ENCODE measurements around the gene CXCL9. TPM values are rescaled to one million over a fixed set of nuclear protein-coding genes. Genes with fewer than 3 reads are reported as not detected.
"Not testable (repeated sequence)": the region's sequence is repeated elsewhere in the genome, so short reads cannot be mapped to it uniquely, and the experiment has no call there.

CXCL9 gene
- under 1 TPM in 3 of 4 donors, not detected in 1; 0.11 to 0.17 (median 0.13) TPM for total RNA-seq

- Histone ChIP-seq H3K36me3 (no peaks in the 10 kb centered on the region), H3K9me3 (no peaks in the 10 kb centered on the region), H3K4me1 (peaks cover 4 to 13% (median 10%) of the 10 kb centered on the region in 4 donors), H3K27ac (replicated peaks in 1 of 4) (no peak within 1 kb of the TSS), H3K4me3 (no peak within 1 kb of the TSS), H3K27me3 (no peaks in the 10 kb centered on the region)
- 91% methylated on average over 1 of the region's 1 CpG for WGBS
- TF ChIP-seq POLR2A (IDR thresholded peaks at IDR 0.05; ENCODE audit: low read depth) (no peak), CTCF (IDR thresholded peaks at IDR 0.05) (no peak), POLR2AphosphoS5 (IDR thresholded peaks at IDR 0.05) (no peak), EP300 (IDR thresholded peaks at IDR 0.05) (no peak)
- DNase-seq (ENCODE audit: extremely low spot score): no peak
- intact Hi-C loops (cut with DNase I): no loop called here
These were observed at the start of gene CXCL9 for GRCh38 chr4:76007089-76007862. Gene CXCL9, minus strand, starts transcription at chr4:76007509. Its CDS starts 60 bp downstream, at chr4:76007449.

GRCh38 chr4:76055421-76055820, 48.1 kb upstream of the CXCL9 start:
- Histone ChIP-seq H3K27ac (replicated peaks in 1 of 4) (no peak overlapping the region), H3K9me3 (no peaks in the 10 kb centered on the region), H3K4me1 (no peaks in the 10 kb centered on the region), H3K4me3 (no peak overlapping the region), H3K27me3 (peaks cover 0 to 15% (median 4%) of the 10 kb centered on the region in 4 donors), H3K36me3 (no peaks in the 10 kb centered on the region)
- 55% methylated on average over 2 of the region's 2 CpGs for WGBS
- TF ChIP-seq EP300 (IDR thresholded peaks at IDR 0.05): no peak
- TF ChIP-seq POLR2AphosphoS5 (IDR thresholded peaks at IDR 0.05): no peak
- no peak for TF ChIP-seq CTCF (IDR thresholded peaks at IDR 0.05)
- no peak for TF ChIP-seq POLR2A (IDR thresholded peaks at IDR 0.05; ENCODE audit: low read depth)
- DNase-seq (ENCODE audit: extremely low spot score): no peak
- intact Hi-C loops (cut with DNase I): no loop called here

- Histone ChIP-seq H3K4me3 (no peak overlapping the region), H3K4me1 (no peaks in the 10 kb centered on the region), H3K9me3 (no peaks in the 10 kb centered on the region), H3K27me3 (peaks cover 0 to 15% (median 4%) of the 10 kb centered on the region in 4 donors), H3K27ac (replicated peaks in 1 of 4) (no peak overlapping the region), H3K36me3 (no peaks in the 10 kb centered on the region)
- DNase-seq (ENCODE audit: extremely low spot score): no peak
- 83% methylated on average over 2 of the region's 2 CpGs for WGBS
- TF ChIP-seq POLR2AphosphoS5 (IDR thresholded peaks at IDR 0.05) (no peak), CTCF (IDR thresholded peaks at IDR 0.05) (no peak)
- intact Hi-C loops (cut with DNase I): no loop called here
These were observed 47.7 kb upstream of the CXCL9 start for GRCh38 chr4:76055016-76055415.

GRCh38 chr4:76053730-76054129, 46.4 kb upstream of the CXCL9 start:
- Histone ChIP-seq H3K27ac (replicated peaks in 1 of 4) (no peak overlapping the region), H3K4me1 (no peaks in the 10 kb centered on the region), H3K27me3 (peaks cover 0 to 15% (median 4%) of the 10 kb centered on the region in 4 donors), H3K36me3 (no peaks in the 10 kb centered on the region), H3K9me3 (no peaks in the 10 kb centered on the region), H3K4me3 (no peak overlapping the region)
- TF ChIP-seq POLR2A (IDR thresholded peaks at IDR 0.05; ENCODE audit: low read depth): no peak
- no peak for TF ChIP-seq EP300 (IDR thresholded peaks at IDR 0.05)
- TF ChIP-seq CTCF (IDR thresholded peaks at IDR 0.05): no peak
- TF ChIP-seq POLR2AphosphoS5 (IDR thresholded peaks at IDR 0.05): no peak
- WGBS: 29% methylated on average over 4 of the region's 4 CpGs
- intact Hi-C loops (cut with DNase I): no loop called here
- DNase-seq (ENCODE audit: extremely low spot score): no peak

GRCh38 chr4:76050560-76051050, 43.3 kb upstream of the CXCL9 start:
- H3K9me3 ChIP-seq; DNase-seq (ENCODE audit: extremely low spot score); H3K27ac ChIP-seq (replicated peaks in 1 of 4); intact Hi-C loops (cut with DNase I); H3K4me3 ChIP-seq; H3K4me1 ChIP-seq; H3K36me3 ChIP-seq: not testable (repeated sequence)
- 96% methylated on average over 7 of the region's 27 CpGs for WGBS
- peaks cover 0 to 11% (median 4%) of the 10 kb centered on the region in 4 donors for H3K27me3 ChIP-seq

- DNase-seq (ENCODE audit: extremely low spot score); H3K36me3 ChIP-seq; H3K4me3 ChIP-seq; H3K27ac ChIP-seq (replicated peaks in 1 of 4); intact Hi-C loops (cut with DNase I); H3K4me1 ChIP-seq; H3K9me3 ChIP-seq: not testable (repeated sequence)
- WGBS: 93% methylated on average over 13 of the region's 17 CpGs
- H3K27me3 ChIP-seq: peaks cover 0 to 11% (median 2%) of the 10 kb centered on the region in 4 donors
These were observed 42.6 kb upstream of the CXCL9 start for GRCh38 chr4:76049860-76050416.

GRCh38 chr4:76044686-76045085, 37.4 kb upstream of the CXCL9 start:
- 85% methylated on average over 4 of the region's 4 CpGs for WGBS
- H3K9me3 ChIP-seq; H3K27ac ChIP-seq (replicated peaks in 1 of 4); intact Hi-C loops (cut with DNase I); H3K4me3 ChIP-seq; H3K36me3 ChIP-seq; H3K4me1 ChIP-seq; H3K27me3 ChIP-seq; DNase-seq (ENCODE audit: extremely low spot score): not testable (repeated sequence)

- H3K27ac ChIP-seq (replicated peaks in 1 of 4); H3K4me3 ChIP-seq; H3K4me1 ChIP-seq; H3K36me3 ChIP-seq; intact Hi-C loops (cut with DNase I); H3K9me3 ChIP-seq; DNase-seq (ENCODE audit: extremely low spot score); H3K27me3 ChIP-seq: not testable (repeated sequence)
- WGBS: 99% methylated on average over 11 of the region's 18 CpGs
These were observed 36.0 kb upstream of the CXCL9 start for GRCh38 chr4:76043306-76043705.
